IMR-90 (cell line): ENCODE measurements around the gene NOXA1. TPM values are rescaled to one million over a fixed set of nuclear protein-coding genes. Genes with fewer than 3 reads are reported as not detected.

Experiments used
- ATAC-seq: fragments of 200-7000 bp; cut with Tn5 transposase; 2 replicates; pipeline ENCODE4 v1.9.1; 2020; ENCODE audit warnings: low read depth, mild to moderate bottlenecking, moderate library complexity
- BruUV-seq: library from RNA; stranded (reverse); fragments of 400-500 nt; replicated peaks from 2 replicates; lab custom pipeline; 2021; lab: Mats Ljungman, UMichigan
- CTCF ChIA-PET: fragments of 300-600 bp; formaldehyde crosslinking; extraction: SDS; loops from one replicate; lab custom pipeline; 2021; ENCODE audit warnings: antibody characterized with exemption; lab: Yijun Ruan, JAX
- POLR2A ChIA-PET: fragments of 300-600 bp; sonication (Branson Sonifier 250); formaldehyde crosslinking; loops from one replicate; lab custom pipeline; 2022; ENCODE audit warnings: antibody characterized with exemption; ENCODE audit not compliant: unreplicated experiment; lab: Charles Lee
- DNase-seq: peaks from one replicate; pipeline ENCODE4 v3.0.0; 2013
- H2AFZ ChIP-seq: replicated peaks from 2 replicates; pipeline ENCODE3; 2013; ENCODE audit warnings: low read length, mild to moderate bottlenecking; ENCODE audit not compliant: poor library complexity
- H2AK5ac ChIP-seq: 2 replicates; pipeline ENCODE4 v1.6.1; 2013; ENCODE audit warnings: low read depth, low read length, inconsistent platforms
- H2AK9ac ChIP-seq: replicated peaks from 2 replicates; pipeline ENCODE3; 2013; ENCODE audit warnings: mild to moderate bottlenecking, low read depth, low read length, moderate library complexity; ENCODE audit not compliant: poor library complexity
- H2BK120ac ChIP-seq: 2 replicates; pipeline ENCODE4 v1.6.1; 2013; ENCODE audit warnings: low read depth, low read length, inconsistent platforms
- H2BK15ac ChIP-seq: 3 replicates; pipeline ENCODE4 v1.6.1; 2013; ENCODE audit warnings: low read depth, low read length, inconsistent platforms
- H2BK20ac ChIP-seq: 2 replicates; pipeline ENCODE4 v1.6.1; 2013; ENCODE audit warnings: low read depth, mild to moderate bottlenecking, inconsistent platforms, low read length, moderate library complexity
- H2BK5ac ChIP-seq: 2 replicates; pipeline ENCODE4 v1.6.1; 2013; ENCODE audit warnings: mild to moderate bottlenecking, low read depth, low read length, inconsistent platforms; ENCODE audit not compliant: poor library complexity, severe bottlenecking
- H3K14ac ChIP-seq: replicated peaks from 2 replicates; pipeline ENCODE4 v1.6.1; 2013; ENCODE audit warnings: low read depth, low read length, inconsistent platforms
- H3K18ac ChIP-seq: 2 replicates; pipeline ENCODE4 v1.6.1; 2013; ENCODE audit warnings: low read depth, low read length, control low read depth
- H3K23ac ChIP-seq: 2 replicates; pipeline ENCODE4 v1.6.1; 2013; ENCODE audit warnings: low read depth, low read length, inconsistent platforms
- H3K27ac ChIP-seq: 2 replicates; pipeline ENCODE4 v1.5.1; 2013; ENCODE audit warnings: mild to moderate bottlenecking, control low read depth, low read length; ENCODE audit not compliant: insufficient read depth
- H3K27me3 ChIP-seq: 2 replicates; pipeline ENCODE4 v1.6.1; 2013; ENCODE audit warnings: low read length; ENCODE audit not compliant: control insufficient read depth, insufficient read depth
- H3K36me3 ChIP-seq: 2 replicates; pipeline ENCODE4 v1.6.1; 2013; ENCODE audit warnings: low read length, mixed read lengths; ENCODE audit not compliant: control insufficient read depth, insufficient read depth
- H3K4ac ChIP-seq: 2 replicates; pipeline ENCODE4 v1.6.1; 2013; ENCODE audit warnings: low read depth, low read length, inconsistent platforms
- H3K4me1 ChIP-seq: 2 replicates; pipeline ENCODE4 v1.6.1; 2013; ENCODE audit warnings: low read length, mixed read lengths; ENCODE audit not compliant: control insufficient read depth, insufficient read depth
- H3K4me2 ChIP-seq: 2 replicates; pipeline ENCODE4 v1.6.1; 2013; ENCODE audit warnings: low read depth, mild to moderate bottlenecking, control low read depth, low read length, moderate library complexity
- H3K4me3 ChIP-seq: 2 replicates; pipeline ENCODE4 v1.5.1; 2013; ENCODE audit warnings: low read depth, mild to moderate bottlenecking, control low read depth, low read length, moderate library complexity; ENCODE audit not compliant: insufficient read depth
- H3K56ac ChIP-seq: 2 replicates; pipeline ENCODE4 v1.6.1; 2013; ENCODE audit warnings: low read length, inconsistent platforms; ENCODE audit not compliant: insufficient read depth; ENCODE audit errors: extremely low read depth
- H3K79me1 ChIP-seq, 2 experiments: 2 replicates each; pipeline ENCODE4 v1.6.1; 2013; ENCODE audit warnings: low read length in 2 of 2, inconsistent platforms in 1 of 2, low read depth in 1 of 2
- H3K9ac ChIP-seq: 2 replicates; pipeline ENCODE4 v1.6.1; 2013; ENCODE audit warnings: low read depth, low read length, control low read depth
- H3K9me1 ChIP-seq: 2 replicates; pipeline ENCODE4 v1.6.1; 2013; ENCODE audit warnings: low read length, inconsistent platforms; ENCODE audit not compliant: insufficient read depth
- H3K9me3 ChIP-seq: 2 replicates; pipeline ENCODE4 v1.6.1; 2013; ENCODE audit warnings: low read length; ENCODE audit not compliant: control insufficient read depth, insufficient read depth
- H4K20me1 ChIP-seq: 2 replicates; pipeline ENCODE4 v1.6.1; 2013; ENCODE audit warnings: low read length, inconsistent platforms; ENCODE audit not compliant: insufficient read depth
- H4K5ac ChIP-seq: 2 replicates; pipeline ENCODE4 v1.6.1; 2013; ENCODE audit warnings: mild to moderate bottlenecking, low read depth, low read length, control low read depth
- H4K8ac ChIP-seq, 2 experiments: 2 replicates each; pipeline ENCODE4 v1.6.1; 2013; ENCODE audit warnings: low read depth in 2 of 2, low read length in 2 of 2, control low read depth in 1 of 2, inconsistent platforms in 1 of 2
- H4K91ac ChIP-seq: 2 replicates; pipeline ENCODE4 v1.6.1; 2013; ENCODE audit warnings: low read depth, low read length, inconsistent platforms; ENCODE audit not compliant: insufficient read depth
- CEBPB ChIP-seq: IDR thresholded peaks from 2 replicates; pipeline ENCODE4 v1.6.1; 2012; ENCODE audit warnings: low read depth, low read length, improper control_type of control experiment
- RAD21 ChIP-seq: IDR thresholded peaks from 2 replicates; pipeline ENCODE4 v1.6.1; 2012; ENCODE audit warnings: low read length, improper control_type of control experiment
- RCOR1 ChIP-seq: IDR thresholded peaks from 2 replicates; pipeline ENCODE4 v1.6.1; 2012; ENCODE audit warnings: mild to moderate bottlenecking, low read length, improper control_type of control experiment; ENCODE audit not compliant: insufficient replicate concordance
- WGBS, 2 experiments: methylation state at CpG; one replicate each; pipeline versions ENCODE4 v1.1.5 to v1.1.7; 2013; ENCODE audit warnings: missing lambda C conversion rate in 2 of 2; ENCODE audit not compliant: insufficient read length in 1 of 2; ENCODE audit errors: extremely low coverage in 2 of 2; 5-methylcytosine and 5-hydroxymethylcytosine counted together
- dilution Hi-C: fragments of 300-500 bp; cut with HindIII; formaldehyde crosslinking; loops from one replicate; pipeline ENCODE4 v1.14.3; 2018; ENCODE audit warnings: low sequenced_read_pairs; ENCODE audit not compliant: unreplicated experiment
- in situ Hi-C: fragments of 300-500 bp; cut with MboI; formaldehyde crosslinking; loops from 3 replicates; pipeline ENCODE4 v1.14.3; 2019; ENCODE audit warnings: low sequenced_read_pairs, inconsistent platforms, mixed read lengths
- intact Hi-C: fragments of 100-400 bp; cut with micrococcal nuclease; formaldehyde crosslinking; loops from 2 replicates; pipeline ENCODE4 v1.10.0; 2022
- polyA plus RNA-seq, 3 experiments: library from polyadenylated mRNA; depleted of rRNA; stranded (reverse); fragments of >200 nt; gene quantifications; 2 replicates each; pipeline ENCODE4 v1.2.3, GENCODE V29; 2012; ENCODE audit warnings: low replicate concordance in 1 of 3
- total RNA-seq: library from RNA; depleted of rRNA; stranded (reverse); fragments of >200 nt; gene quantifications from 2 replicates; pipeline ENCODE4 v1.2.3, GENCODE V29; 2012
- TF ChIP-seq, protein P1 (sequence below): conservative IDR thresholded peaks from 2 replicates; pipeline ENCODE4 v1.5.1; 2012; ENCODE audit warnings: mild to moderate bottlenecking, low read depth, low read length, improper control_type of control experiment

The NOXA1 gene
- total and polyA plus RNA-seq, 2 of the 4 experiments (the other 2 are of a cell fraction): 0.17 TPM; not detected in 1

DNA sequence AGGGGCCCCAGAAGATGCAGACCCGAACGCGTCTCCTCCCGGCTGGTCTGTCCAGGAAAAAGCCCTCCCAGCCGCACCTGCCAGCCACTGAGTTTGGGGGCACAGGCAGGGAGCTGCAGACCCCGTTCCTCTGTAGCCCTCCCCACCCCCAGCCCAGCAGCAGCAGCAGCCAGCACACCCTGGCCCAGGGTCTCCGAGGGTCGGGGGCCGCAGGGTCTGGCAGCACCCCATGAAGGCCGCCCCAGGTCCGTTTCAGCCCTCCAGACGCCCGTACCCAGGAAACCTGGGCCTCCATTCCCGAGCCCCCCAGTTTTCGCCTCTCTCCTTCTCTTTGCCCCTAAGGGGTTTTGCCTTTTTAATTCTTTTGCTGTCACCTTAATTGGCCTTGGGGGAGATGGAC is 19.9 kb upstream of the NOXA1 start:
- no peaks in the 10 kb centered on the region for H3K36me3 ChIP-seq
- no peak overlapping the region for H4K5ac ChIP-seq
- 95% methylated on average over 4 of the region's 15 CpGs; no CpG with 5 or more reads in 1 of the 2 experiments for WGBS, 2 experiments
- H2AFZ ChIP-seq: no peak overlapping the region
- H3K23ac ChIP-seq: no peak overlapping the region
- H3K4me1 ChIP-seq: peaks cover 5% of the 10 kb centered on the region; the same call in 1 of the 2 replicates
- no peak overlapping the region for H2BK15ac ChIP-seq
- no peak overlapping the region for H3K27ac ChIP-seq
- H3K18ac ChIP-seq: no peak overlapping the region
- POLR2A ChIA-PET: no interaction called here
- CTCF ChIA-PET: no interaction called here
- H2AK9ac ChIP-seq: no peak overlapping the region
- in situ Hi-C loops: loop anchor here (5.0 kb wide), 1 partner anchor 111 kb away; no protein-coding TSS in a partner anchor
- no peaks in the 10 kb centered on the region for H4K20me1 ChIP-seq
- BruUV-seq: no TSS peak
- DNase-seq (no peak), ATAC-seq (no peak)
- no peaks in the 10 kb centered on the region for H3K27me3 ChIP-seq
- H2AK5ac ChIP-seq: no peak overlapping the region
- H4K8ac ChIP-seq: no peak overlapping the region
- H2BK120ac ChIP-seq: no peak overlapping the region
- no peak overlapping the region for H3K9ac ChIP-seq
- TF ChIP-seq, protein P1, sequence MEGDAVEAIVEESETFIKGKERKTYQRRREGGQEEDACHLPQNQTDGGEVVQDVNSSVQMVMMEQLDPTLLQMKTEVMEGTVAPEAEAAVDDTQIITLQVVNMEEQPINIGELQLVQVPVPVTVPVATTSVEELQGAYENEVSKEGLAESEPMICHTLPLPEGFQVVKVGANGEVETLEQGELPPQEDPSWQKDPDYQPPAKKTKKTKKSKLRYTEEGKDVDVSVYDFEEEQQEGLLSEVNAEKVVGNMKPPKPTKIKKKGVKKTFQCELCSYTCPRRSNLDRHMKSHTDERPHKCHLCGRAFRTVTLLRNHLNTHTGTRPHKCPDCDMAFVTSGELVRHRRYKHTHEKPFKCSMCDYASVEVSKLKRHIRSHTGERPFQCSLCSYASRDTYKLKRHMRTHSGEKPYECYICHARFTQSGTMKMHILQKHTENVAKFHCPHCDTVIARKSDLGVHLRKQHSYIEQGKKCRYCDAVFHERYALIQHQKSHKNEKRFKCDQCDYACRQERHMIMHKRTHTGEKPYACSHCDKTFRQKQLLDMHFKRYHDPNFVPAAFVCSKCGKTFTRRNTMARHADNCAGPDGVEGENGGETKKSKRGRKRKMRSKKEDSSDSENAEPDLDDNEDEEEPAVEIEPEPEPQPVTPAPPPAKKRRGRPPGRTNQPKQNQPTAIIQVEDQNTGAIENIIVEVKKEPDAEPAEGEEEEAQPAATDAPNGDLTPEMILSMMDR: no peak
- TF ChIP-seq RCOR1 (no peak), CEBPB (no peak), RAD21 (no peak)
- no peak overlapping the region for H3K4me3 ChIP-seq
- no peak overlapping the region for H3K4me2 ChIP-seq
- H3K14ac ChIP-seq: no peak overlapping the region
- intact Hi-C loops: no loop called here
- H3K9me3 ChIP-seq: no peaks in the 10 kb centered on the region
- H3K56ac ChIP-seq: no peak overlapping the region
- no peak overlapping the region for H2BK20ac ChIP-seq
- H2BK5ac ChIP-seq: no peak overlapping the region
- H3K9me1 ChIP-seq: 0 out of 2 replicates have a peak, but pooled peaks cover 3% of the 10 kb centered on the region
- dilution Hi-C loops: no loop called here
- no peak overlapping the region for H4K91ac ChIP-seq
- no peak overlapping the region for H3K4ac ChIP-seq
- no peaks in the 10 kb centered on the region; a peak in 1 of 4 replicates for H3K79me1 ChIP-seq
